ENCODE data around the gene DSCAML1. TPM values are rescaled to one million over a fixed set of nuclear protein-coding genes. Genes with fewer than 3 reads are reported as not detected.
"Not testable (repeated sequence)": the region's sequence is repeated elsewhere in the genome, so short reads cannot be mapped to it uniquely, and the experiment has no call there.

DSCAML1 gene
- total RNA-seq, 1 donor from 2014 or later = 8.0 TPM

DNA sequence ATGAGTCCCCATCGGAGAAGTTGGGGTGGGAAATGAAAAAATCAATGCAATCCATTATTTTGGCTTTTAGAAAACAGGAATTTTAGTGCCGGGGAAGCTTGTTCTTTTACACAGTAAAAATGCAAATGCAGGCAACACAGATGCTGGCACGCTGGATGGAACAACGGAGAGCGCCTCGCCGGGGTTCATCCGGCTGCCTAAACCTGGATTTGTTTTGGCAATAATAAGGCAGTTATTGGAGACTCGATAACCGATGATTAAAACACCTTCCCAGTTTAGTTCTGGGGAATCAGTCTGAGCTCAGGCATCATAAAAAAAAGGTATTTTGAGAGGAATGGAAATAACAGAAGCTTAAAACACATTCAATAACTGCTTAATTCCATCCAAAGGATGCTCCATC lies 2.9 kb downstream of the DSCAML1 start:
- no peak for DNase-seq (ENCODE audit: low spot score)

DNA sequence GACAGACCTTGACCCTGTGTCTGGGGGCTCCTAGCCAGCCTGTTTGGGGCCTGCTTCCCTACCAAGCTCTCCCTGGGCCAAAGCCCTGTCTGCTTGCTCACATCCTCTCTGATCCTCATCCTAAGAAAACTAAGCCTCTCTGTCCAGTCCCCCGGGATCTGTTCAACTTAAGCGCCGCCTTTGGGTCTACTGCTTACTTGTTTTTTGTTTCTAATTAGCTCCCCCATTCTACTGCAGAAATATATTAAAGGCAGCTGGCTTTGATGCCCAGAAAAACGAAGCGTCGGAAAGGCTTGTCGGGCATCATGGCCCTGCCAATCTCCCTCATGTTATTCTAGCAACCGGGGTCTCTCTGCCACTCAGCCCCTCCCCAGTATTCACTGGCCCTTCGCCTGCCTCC lies 3.4 kb downstream of the DSCAML1 start:
- no peak for DNase-seq (ENCODE audit: low spot score)

DNA sequence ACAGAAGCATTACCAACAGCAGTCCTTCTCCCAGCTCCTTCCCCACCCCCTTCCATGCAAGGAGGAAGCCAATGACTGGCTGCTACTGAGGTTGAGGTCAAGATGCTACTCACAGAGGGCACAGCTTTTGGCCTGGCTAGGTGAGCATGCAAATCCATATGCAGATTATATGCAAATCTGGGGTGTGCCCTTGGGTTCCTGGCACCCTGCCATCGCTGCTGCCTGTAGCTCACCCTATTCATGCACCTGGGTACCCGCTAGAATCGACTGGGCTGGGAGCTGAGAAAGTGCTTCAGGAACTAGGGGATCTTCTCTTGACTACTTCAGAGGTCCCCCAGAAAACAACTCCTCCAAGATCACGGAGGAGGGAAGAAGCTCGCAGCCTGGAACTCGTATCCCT lies 4.0 kb downstream of the DSCAML1 start:
- DNase-seq (ENCODE audit: low spot score) = no peak

DNA sequence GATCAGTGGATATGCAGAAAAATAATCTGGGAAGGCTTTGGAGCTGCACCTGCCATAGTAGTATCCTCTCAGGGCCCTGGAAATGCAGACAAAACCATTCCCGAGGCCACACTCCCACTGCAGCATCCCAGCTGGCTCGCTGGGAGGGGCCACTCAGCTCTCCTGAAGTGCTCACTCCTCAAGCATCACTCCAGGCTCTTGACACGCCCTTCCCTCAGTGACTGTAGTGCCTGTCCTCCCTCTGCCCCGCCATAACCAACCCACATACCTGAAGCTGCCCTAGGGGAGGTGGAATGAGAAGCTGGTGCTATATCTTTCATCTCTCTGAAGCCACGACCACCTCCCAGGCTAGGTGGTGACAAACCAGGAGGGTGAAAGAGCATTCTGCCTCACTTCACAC lies 4.8 kb downstream of the DSCAML1 start:
- no peak for DNase-seq (ENCODE audit: low spot score)

DNA sequence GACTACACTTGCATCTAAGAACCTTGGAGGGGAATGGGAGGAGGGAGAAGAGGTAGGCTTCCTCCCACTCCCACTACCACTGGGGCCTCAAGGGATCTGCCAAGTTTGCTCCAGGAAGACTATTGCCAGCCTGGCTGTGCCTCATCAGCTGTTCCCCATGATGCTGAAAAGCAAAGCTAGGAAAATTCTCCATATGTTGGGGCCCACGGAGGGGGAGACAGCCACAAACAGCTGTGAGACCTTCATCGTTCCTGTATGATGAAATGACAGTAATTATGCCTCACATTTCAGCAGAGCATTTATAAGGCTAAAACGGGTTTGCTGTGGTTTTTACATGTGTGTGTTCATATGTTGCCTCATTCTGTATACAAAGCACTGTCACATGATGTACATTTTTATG lies 6.7 kb downstream of the DSCAML1 start:
- DNase-seq (ENCODE audit: low spot score) = no peak

DNA sequence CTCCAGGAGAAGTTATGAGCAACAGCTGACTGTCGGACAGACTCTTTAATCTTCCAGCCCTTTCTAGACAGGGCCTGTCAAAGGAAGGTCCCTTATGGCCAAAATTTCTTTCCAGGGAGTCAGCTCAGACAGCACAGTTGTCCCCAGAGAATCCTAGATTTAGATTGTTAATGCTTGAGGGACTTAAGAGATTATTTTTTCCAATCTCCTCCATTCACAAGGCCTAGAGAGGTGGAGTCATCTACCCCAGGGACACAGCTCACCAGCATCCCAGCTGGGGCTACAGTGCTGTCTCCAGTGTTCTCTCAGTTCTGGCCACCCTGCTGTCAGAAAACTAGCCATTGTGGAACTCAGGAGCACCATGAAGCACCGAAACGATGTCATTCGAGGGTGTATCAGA lies 7.8 kb downstream of the DSCAML1 start:
- DNase-seq (ENCODE audit: low spot score) = no peak

DNA sequence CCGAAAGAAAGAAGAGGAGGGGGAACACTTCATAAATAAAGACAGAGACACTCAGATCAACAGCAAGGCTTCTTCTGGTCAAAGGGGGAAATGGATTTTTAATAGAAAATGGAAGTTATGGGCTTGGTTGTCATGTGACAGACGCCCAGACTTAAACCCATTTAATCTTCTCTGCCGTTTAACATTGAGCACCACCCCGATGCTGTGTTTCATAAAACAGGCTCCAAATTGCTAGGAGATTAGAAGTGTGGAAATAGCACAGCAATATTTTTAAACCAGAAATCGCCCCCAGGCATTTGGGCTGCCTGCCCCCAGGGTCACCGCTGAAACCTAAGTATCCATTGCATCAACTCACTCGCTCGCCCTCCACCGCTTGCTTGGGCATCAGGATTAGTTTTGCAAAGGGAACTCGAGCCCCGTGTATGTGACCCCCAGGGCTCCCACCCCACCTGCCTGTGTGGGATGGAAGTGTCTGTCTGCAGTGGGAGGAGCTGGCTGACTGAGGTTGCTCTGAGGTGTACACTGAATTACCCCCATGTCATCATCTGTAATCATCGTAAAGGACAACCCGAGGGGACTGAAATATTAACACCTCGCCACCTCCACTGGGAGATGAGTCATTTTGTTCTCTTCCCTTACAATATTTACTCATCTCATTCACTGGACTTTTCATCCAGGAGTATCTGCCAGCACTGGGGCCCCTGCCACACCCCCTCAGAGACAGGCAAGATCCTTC lies 10.7 kb downstream of the DSCAML1 start:
- no peak for DNase-seq (ENCODE audit: low spot score)

DNA sequence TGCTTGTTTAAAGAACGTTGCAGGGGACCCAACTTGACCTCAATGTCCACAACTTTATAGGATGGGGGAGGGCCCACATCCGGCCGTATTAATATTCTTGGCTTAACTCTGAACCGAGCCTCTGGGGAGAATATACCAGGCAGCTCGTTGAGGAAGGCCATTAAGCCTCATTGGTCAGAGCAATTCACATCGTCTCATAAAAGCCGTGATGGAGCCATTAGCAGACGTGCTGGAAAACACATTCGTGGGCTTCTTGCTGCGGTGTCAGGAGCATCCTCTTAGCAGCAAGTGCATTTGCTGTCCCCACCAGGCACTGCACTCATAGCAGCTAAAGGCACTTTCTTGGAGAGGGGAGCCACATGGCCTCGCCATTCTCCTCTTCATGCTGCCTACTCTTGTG lies 14.9 kb downstream of the DSCAML1 start:
- DNase-seq (ENCODE audit: low spot score) = no peak

DNA sequence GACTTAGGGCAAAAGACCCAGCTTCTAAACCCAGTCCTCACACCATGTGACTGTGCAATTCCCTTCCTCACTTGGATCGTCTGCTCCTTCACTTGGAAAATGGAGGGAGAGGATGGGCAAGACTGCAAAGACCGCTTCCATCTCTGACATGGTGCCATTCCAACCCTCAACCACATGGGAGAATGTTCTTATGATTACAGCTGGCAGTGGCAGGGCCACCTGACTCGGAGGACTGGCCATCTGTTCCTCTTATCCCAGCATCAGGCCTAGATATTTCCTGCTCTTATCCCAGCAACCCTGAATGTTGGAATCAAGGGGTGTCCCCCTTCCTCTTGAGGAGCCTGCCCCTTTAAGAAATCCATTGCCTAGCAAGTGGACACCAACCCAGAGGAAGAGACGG lies 15.4 kb downstream of the DSCAML1 start:
- DNase-seq (ENCODE audit: low spot score) = no peak

DNA sequence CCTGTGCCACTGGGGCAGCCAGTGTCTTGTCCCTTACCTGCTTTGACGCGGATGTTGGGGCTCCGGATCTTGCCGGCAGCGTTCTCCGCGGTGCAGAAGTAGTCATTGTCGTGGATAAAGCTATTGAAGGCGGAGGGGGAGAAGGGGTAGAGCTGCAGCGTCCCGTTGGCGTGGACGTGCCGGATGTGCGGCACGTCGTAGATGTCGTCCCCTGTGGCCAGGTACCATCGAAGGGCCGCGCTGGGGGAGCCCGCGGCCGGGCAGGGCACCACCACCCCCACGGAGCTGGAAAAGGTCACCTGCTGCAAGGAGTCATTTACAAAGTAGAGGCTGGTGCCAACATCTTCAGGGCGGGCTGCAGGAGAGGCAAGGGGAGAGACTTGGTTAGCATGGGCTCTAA lies 16.6 kb downstream of the DSCAML1 start:
- DNase-seq (ENCODE audit: low spot score) = no peak

DNA sequence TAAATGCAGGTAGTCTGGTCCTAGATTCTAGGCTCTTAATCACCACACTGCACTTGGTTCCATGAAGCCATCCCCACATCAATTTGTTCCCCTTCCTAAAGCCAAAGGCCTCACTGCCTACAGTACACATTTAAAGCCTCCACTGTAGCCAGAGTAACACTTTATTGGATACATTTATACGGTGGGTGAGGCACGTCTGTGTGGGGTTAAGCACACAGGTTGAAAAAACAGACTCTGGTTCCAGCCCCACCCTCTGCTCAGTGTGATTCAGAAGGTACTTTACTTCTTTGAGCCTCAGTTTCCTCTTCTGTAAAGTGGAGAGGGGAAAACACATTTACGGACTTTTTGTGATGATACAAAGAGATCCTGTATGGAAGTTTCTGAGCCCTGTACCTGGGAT lies 22.5 kb downstream of the DSCAML1 start:
- no peak for DNase-seq (ENCODE audit: low spot score)

DNA sequence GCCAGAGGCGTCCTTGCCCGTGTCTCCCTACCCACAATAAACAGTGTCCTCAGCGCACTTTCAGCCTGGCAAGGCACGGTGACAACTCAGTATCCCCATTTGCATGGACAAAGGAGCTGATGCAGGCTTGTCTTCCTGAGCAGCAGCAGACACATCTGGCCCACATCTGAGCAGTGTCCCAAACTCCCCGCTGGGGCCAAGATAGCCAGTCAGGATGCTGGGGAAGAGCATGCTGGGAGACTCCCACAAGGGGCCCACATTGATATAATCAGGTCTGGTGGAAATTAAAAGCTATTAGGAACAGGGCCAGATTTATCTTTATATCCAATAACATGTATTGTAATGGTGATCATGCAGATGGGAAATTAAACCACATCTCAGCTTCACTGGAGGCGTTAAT lies 24.7 kb downstream of the DSCAML1 start:
- no peak for DNase-seq (ENCODE audit: low spot score)

DNA sequence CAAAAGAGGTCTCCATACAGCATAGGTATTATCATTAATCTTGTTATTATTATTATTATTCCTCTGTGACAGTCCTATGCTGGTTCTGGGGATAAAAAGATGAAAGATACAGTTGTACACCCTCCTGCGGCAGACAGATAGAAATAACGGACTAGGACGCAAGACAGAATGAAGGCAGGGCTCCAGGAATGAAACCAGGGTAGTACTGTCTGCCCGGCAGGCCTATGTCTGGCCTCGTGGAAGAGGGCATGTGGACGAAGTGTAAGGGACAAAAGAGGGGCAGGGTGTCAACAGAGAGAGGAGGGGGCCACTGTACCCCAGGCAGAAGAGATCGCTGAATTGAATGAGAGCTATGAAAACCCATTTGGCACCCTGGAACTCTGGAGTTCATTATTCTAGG lies 25.2 kb downstream of the DSCAML1 start:
- no peak for DNase-seq (ENCODE audit: low spot score)

DNA sequence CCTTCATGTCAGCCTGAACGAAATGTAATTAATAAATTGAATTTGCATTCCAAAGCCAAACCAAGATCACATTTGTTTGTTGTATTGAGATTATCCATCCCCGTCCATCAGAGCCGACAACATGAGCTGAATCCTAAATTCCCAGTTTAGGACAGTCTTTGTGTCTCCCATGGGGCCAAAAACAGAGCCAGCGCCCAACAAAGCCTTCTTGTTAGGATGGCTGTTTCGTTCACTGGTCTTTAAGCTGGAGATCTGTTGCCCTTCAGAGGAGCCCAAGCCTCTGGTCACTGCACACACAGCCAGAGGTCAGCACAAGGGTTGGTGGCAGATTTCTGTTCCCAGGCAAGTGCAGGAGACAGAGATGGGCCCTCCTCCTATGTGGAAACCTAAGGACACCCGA lies 25.8 kb downstream of the DSCAML1 start:
- no peak for DNase-seq (ENCODE audit: low spot score)

DNA sequence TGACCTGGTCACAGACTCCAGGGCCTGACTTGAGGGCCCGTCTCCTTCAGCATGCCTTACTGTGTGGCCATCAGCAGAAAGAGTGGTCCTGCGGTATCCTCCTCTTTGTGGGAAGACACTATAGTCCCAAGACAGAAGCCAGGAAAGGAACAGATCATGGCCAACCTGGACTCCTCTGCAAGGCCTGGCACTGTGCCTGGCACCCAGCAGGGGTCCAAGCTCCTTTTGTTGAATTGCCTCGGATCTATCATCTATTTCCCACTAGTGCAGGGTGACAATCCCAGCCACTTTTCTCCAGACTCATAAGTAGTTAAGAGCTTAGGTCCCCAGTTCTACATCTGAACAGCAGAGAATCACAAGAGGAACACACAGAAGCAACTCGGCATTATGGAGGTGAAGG lies 27.0 kb downstream of the DSCAML1 start:
- DNase-seq (ENCODE audit: low spot score) = no peak

DNA sequence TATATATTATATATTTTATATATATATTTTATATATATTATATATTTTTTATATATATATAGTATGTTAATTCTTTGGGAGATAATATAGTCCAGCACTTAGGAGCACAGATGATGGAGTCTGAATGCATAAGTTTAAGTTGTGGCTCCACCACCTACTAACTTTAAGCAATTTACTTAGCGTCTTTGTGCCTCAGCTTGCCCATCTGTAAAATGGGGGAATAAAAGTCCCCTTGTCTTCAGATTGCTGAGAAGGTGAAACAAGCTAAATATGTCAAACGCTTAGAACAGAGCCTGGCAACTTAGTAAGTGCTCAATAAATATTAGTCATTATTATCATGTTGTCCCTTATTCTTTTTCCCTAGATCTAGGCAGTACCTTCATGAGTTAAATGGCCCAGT lies 27.5 kb downstream of the DSCAML1 start:
- DNase-seq (ENCODE audit: low spot score) = no peak

DNA sequence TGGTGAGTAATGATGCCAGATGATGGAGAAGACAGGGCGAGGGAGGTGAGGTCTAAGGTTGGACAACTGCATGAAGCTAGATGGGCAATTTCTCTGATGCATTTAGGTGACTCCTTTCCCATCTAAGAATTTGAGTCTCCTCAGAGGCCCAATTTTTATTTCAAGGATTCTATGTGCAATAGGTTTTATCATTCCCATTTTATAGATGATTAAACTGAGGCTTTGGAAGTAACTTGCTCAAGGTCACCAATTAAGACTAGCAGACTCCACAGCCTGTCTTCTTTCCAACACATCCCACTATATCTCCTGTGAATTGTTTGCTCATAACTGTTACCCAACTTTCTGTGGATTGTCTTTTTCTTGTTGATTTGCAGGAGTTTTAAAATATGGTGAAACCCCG lies 28.5 kb downstream of the DSCAML1 start:
- DNase-seq (ENCODE audit: low spot score) = no peak

DNA sequence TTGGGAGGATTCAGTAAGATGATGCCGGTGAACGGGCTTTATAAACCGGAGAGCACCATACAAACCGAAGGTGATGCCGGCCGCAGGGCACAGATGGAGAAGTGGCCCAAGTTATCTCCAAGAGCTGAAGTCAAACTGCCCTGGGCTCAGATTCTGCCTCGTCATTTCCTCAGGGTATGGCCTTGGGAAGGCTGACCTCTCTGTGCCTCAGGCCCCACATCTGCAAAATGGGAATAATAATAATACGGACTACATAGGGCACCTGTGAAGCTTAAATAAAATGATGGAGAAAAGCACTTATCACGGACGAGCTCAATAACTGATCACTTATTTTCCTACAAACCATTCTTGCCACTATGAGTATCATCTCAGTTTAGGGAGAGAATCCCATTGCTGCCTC lies 29.9 kb downstream of the DSCAML1 start:
- no peak for DNase-seq (ENCODE audit: low spot score)

DNA sequence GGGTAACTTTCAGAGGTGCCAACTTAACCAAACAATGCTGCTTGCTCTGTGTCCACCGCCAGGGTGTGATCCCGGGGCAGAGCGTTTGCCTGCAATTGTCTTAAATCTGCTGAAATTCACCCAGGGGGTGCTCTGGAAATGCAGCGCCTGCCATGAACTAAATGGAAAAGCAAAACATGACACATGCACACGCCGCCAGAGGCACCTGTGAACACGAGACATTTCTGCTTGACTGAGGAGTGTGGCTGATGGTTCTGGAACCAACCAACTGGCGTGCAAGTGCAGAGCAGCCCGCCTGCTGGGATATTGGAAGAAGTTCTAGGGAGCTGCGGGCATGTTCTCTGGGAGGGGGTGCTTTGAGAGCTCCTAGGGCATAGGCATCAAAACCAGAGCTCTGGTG lies 30.4 kb downstream of the DSCAML1 start:
- DNase-seq (ENCODE audit: low spot score) = no peak

DNA sequence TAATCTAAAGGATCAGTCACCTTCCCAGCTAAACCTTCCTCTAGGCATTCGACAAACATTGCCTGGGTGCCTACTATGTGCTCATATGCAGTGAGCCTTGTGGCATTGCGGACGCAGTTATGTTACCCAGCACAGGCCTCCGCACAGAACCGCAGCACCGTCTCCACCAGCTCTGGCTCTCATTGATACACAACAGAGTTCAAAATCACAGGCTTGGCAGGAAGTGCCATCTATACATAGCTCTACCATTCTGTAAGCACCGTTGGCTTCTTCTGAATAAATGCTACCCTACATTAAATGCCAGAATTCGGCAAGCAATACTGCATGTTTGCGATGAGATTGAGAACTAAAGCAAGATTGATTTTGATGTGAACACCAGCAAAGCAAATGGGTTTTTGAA lies 31.0 kb downstream of the DSCAML1 start:
- DNase-seq (ENCODE audit: low spot score) = no peak

DNA sequence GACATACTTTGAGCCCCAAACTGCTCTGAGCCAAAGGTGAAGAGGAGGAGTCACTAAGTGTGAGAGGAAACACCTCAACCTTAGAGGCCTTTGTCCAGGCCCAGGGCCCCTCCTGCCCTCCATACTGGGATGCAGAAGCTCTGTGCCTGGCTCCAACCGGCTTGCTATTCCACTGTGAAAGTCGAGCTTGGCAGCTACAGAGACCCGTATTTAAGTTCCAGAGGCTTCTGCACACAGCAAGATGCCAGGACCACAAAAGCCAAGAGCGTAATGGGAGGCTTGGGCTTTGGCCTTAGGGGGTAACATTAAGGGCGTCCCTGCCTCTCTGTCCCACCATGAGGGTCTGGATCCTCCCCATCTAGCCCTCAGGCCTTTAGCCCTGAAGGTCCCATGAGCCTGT lies 31.9 kb downstream of the DSCAML1 start:
- no peak for DNase-seq (ENCODE audit: low spot score)

DNA sequence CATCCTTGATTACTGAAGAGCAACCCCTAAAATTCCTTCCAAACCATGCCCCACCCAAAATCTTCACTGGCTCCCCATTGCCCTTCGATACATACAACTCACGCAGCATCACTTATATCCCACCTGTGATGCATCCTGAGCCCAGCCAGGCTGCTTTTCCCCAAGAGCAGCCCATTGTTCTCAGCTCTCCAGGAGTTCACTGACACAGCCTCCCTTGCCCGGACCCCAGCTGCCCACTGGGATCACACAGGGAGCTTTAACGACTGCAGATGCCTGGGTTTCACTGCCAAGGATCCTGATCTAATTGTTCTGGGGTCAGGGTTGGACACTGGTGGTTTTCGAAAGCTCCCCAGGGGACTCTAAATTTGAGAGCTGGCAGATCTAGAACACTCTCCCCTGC lies 33.6 kb downstream of the DSCAML1 start:
- DNase-seq (ENCODE audit: low spot score) = not testable (repeated sequence)

DNA sequence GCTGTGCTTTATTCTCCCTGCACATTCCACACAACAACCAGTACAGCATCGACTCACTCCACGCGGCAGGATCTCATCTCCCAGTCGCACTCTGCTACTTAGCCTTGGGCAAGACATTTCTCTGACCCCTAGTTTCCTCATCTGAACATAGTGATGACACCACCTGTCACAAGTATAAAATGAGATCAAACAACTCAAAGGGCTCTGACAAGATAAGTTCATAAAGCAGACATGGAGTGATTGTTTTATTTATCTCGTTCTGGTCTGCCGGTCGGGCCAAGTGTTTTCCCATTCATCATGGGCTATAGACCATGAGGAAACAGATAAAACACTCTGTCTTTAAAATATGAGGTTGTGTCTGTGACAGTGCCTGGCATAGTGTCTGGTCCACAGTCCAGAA lies 35.0 kb downstream of the DSCAML1 start:
- DNase-seq (ENCODE audit: low spot score) = no peak

DNA sequence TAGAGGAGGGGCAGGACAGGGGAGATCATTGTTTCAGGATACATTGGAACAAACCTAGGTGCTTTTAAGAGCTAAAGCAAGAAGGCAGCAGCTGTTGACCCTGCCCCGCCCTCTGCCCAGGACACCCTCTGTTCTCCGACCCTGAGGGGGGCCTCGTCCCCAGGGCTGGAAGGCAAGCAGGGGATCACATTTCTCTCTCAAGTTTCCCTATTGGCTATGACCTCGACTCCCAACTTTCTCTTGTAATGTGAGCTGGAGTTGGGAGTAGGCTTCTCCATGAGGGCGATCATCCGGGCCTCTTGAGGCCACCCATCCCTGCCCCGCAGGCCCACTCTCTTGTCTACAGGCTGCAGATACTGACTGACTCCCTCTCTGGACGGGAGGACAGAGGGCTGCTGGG lies 37.7 kb downstream of the DSCAML1 start:
- no peak for DNase-seq (ENCODE audit: low spot score)
